Hepatocyte (in vitro differentiated cells): ENCODE results near the gene PRPH. TPM values are rescaled to one million over a fixed set of nuclear protein-coding genes. Genes with fewer than 3 reads are reported as not detected.

Source experiments
- DNase-seq: peaks from one replicate; pipeline ENCODE4 v3.0.0-alpha.2; 2016; ENCODE audit warnings: low spot score
- H2AFZ ChIP-seq: fragments of 200-600 bp; sonication (generic); 2 replicates; pipeline ENCODE4 v1.6.0; 2016; ENCODE audit warnings: antibody characterized with exemption, mild to moderate bottlenecking
- H3K27ac ChIP-seq: fragments of 200-600 bp; sonication (generic); 2 replicates; pipeline ENCODE4 v1.5.1; 2016; ENCODE audit warnings: mild to moderate bottlenecking
- H3K27me3 ChIP-seq: fragments of 200-600 bp; sonication (generic); 2 replicates; pipeline ENCODE4 v1.6.1; 2016
- H3K36me3 ChIP-seq: fragments of 200-600 bp; sonication (generic); replicated peaks from 2 replicates; pipeline ENCODE4 v1.5.1; 2016; ENCODE audit warnings: low read depth; ENCODE audit not compliant: insufficient read depth
- H3K4me1 ChIP-seq: fragments of 200-600 bp; sonication (generic); 2 replicates; pipeline ENCODE4 v1.5.1; 2016; ENCODE audit warnings: mild to moderate bottlenecking, moderate library complexity; ENCODE audit not compliant: insufficient read depth
- H3K4me2 ChIP-seq: fragments of 200-600 bp; sonication (generic); 2 replicates; pipeline ENCODE4 v1.6.0; 2016
- H3K4me3 ChIP-seq: fragments of 200-600 bp; sonication (generic); 2 replicates; pipeline ENCODE4 v1.5.1; 2016; ENCODE audit warnings: mild to moderate bottlenecking
- H3K79me2 ChIP-seq: fragments of 200-600 bp; sonication (generic); 2 replicates; pipeline ENCODE4 v1.6.0; 2017; ENCODE audit warnings: mild to moderate bottlenecking
- H3K9me2 ChIP-seq: fragments of 200-600 bp; sonication (generic); replicated peaks from 2 replicates; pipeline ENCODE4 v1.6.0; 2017; ENCODE audit warnings: mild to moderate bottlenecking; ENCODE audit not compliant: insufficient read depth
- H3K9me3 ChIP-seq: fragments of 200-600 bp; sonication (generic); 2 replicates; pipeline ENCODE4 v1.5.1; 2016; ENCODE audit warnings: low read depth, mild to moderate bottlenecking
- H4K20me1 ChIP-seq: fragments of 200-600 bp; sonication (generic); 2 replicates; pipeline ENCODE4 v1.6.0; 2016; ENCODE audit warnings: mild to moderate bottlenecking; ENCODE audit not compliant: insufficient read depth, poor library complexity, severe bottlenecking
- CTCF ChIP-seq: fragments of 200-600 bp; sonication (generic); IDR thresholded peaks from 2 replicates; pipeline ENCODE4 v1.5.1; 2016; ENCODE audit warnings: antibody characterized with exemption, mild to moderate bottlenecking; ENCODE audit not compliant: poor library complexity
- EZH2 ChIP-seq: fragments of 200-600 bp; sonication (generic); IDR thresholded peaks from 2 replicates; pipeline ENCODE4 v1.6.1; 2016; ENCODE audit warnings: antibody characterized with exemption, mild to moderate bottlenecking, borderline replicate concordance
- EZH2phosphoT487 ChIP-seq: fragments of 200-600 bp; sonication (generic); IDR thresholded peaks from one replicate; pipeline ENCODE4 v1.6.1; 2018; ENCODE audit warnings: antibody characterized with exemption, mild to moderate bottlenecking, low read depth, moderate library complexity; ENCODE audit not compliant: unreplicated experiment, severe bottlenecking
- WGBS: methylation state at CpG from one replicate; pipeline ENCODE4 v1.1.6; 2016; ENCODE audit warnings: low lambda C conversion rate; ENCODE audit errors: missing lambda C conversion rate; 5-methylcytosine and 5-hydroxymethylcytosine counted together
- polyA plus RNA-seq: library from polyadenylated mRNA; unstranded; fragments of >200 nt; fragmentation: Nextera tagmentation; extraction: Ambion mirVana; gene quantifications from 2 replicates; pipeline ENCODE4 v1.2.1, GENCODE V29; 2016
- total RNA-seq: library from RNA; depleted of rRNA; stranded (reverse); fragments of >200 nt; gene quantifications from 2 replicates; pipeline ENCODE4 v1.2.3, GENCODE V29; 2014

The PRPH gene
- total and polyA plus RNA-seq, 2 experiments from 2014 or later = 0.70 to 1.7 TPM

GRCh38 chr12:49340095-49340870, 45.3 kb downstream of the PRPH start:
- Histone ChIP-seq H4K20me1 (no peaks in the 10 kb centered on the region), H3K9me3 (no peaks in the 10 kb centered on the region), H3K27ac (no peak overlapping the region), H3K27me3 (peaks cover 98% of the 10 kb centered on the region), H2AFZ (no peak overlapping the region), H3K4me2 (no peak overlapping the region), H3K79me2 (no peaks in the 10 kb centered on the region), H3K9me2 (no peaks in the 10 kb centered on the region), H3K36me3 (no peaks in the 10 kb centered on the region), H3K4me3 (no peak overlapping the region), H3K4me1 (peaks cover 21% of the 10 kb centered on the region)
- TF ChIP-seq EZH2phosphoT487 (no peak), EZH2 (no peak), CTCF (no peak)
- WGBS = 59% methylated on average over 6 of the region's 6 CpGs
- DNase-seq = no peak

DNA sequence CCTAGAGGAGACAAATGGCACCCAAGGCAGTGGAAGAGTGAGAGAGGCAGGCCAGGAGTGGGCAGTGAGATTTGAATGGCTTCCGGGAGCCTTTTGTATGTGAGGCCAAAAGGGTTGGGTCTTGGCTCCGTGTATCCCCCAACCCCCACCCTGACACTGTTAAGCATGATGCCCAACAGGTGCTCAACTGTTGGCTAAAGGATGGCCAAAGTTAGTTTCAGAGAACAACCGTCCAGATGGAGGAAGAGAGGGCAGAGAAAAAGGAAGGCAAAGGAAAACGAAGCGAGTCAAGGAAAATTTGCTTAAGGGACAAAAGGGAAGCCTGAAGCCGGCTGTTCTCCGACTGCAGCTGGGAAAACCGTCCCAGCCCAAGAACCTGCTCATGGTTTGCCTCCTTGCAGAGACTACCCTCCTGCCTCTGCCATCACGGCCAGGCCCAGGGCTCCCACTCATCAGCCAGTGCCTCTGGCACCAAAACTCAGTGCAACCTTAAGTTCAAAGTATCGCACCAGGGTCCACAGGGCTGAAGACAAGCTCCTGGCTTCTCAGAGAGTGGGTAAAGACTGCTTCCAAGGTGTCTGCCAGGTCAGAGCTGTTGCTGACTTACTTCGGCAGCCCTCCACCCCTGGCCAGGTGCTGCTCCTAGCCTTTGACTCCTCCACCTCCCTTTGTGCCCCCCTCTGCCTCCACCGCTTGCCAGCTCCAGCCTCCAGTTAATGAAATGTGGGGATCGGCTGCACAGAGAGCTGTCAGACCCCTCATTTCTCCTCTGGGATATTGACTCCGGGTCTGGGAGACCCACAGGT, 46.2 kb downstream of the PRPH start:
- 33% methylated on average over 14 of the region's 14 CpGs for WGBS
- no peaks in the 10 kb centered on the region for H3K79me2 ChIP-seq
- H3K27ac ChIP-seq = no peak overlapping the region
- no peak for TF ChIP-seq EZH2
- TF ChIP-seq EZH2phosphoT487 = no peak
- TF ChIP-seq CTCF = no peak
- DNase-seq = no peak
- H3K4me2 ChIP-seq = peak overlapping the region; percentile 81
- H3K4me3 ChIP-seq = no peak overlapping the region
- no peaks in the 10 kb centered on the region for H3K36me3 ChIP-seq
- H3K9me2 ChIP-seq = no peaks in the 10 kb centered on the region
- H3K4me1 ChIP-seq = peaks cover 29% of the 10 kb centered on the region
- H3K27me3 ChIP-seq = peaks cover 97% of the 10 kb centered on the region
- no peak overlapping the region for H2AFZ ChIP-seq
- no peaks in the 10 kb centered on the region for H3K9me3 ChIP-seq
- H4K20me1 ChIP-seq = no peaks in the 10 kb centered on the region

GRCh38 chr12:49341777-49342065, 46.8 kb downstream of the PRPH start:
- no peak for DNase-seq
- no peak overlapping the region for H3K27ac ChIP-seq
- no peaks in the 10 kb centered on the region for H3K9me2 ChIP-seq
- H3K4me3 ChIP-seq = no peak overlapping the region
- no peaks in the 10 kb centered on the region for H3K36me3 ChIP-seq
- H4K20me1 ChIP-seq = no peaks in the 10 kb centered on the region
- no peak for TF ChIP-seq CTCF
- TF ChIP-seq EZH2phosphoT487 = no peak
- TF ChIP-seq EZH2 = no peak
- H3K4me1 ChIP-seq = peaks cover 35% of the 10 kb centered on the region
- no peaks in the 10 kb centered on the region for H3K9me3 ChIP-seq
- WGBS = 39% methylated on average over 6 of the region's 21 CpGs
- no peaks in the 10 kb centered on the region for H3K79me2 ChIP-seq
- peak overlapping the region; percentile 81 for H3K4me2 ChIP-seq
- peaks cover 97% of the 10 kb centered on the region for H3K27me3 ChIP-seq
- no peak overlapping the region for H2AFZ ChIP-seq
